Stimulated activated CD4-positive, alpha-beta T cell treated with anti-CD3 and anti-CD28 coated beads, Interleukin-1b, Interleukin-23, amount 100 ng/mL, for 48 hours (primary cell): ENCODE measurements around the gene MMP20.

Experiments
- DNase-seq: peaks from one replicate; pipeline ENCODE4 v3.0.0-alpha.2; 2020

The MMP20 gene

DNA sequence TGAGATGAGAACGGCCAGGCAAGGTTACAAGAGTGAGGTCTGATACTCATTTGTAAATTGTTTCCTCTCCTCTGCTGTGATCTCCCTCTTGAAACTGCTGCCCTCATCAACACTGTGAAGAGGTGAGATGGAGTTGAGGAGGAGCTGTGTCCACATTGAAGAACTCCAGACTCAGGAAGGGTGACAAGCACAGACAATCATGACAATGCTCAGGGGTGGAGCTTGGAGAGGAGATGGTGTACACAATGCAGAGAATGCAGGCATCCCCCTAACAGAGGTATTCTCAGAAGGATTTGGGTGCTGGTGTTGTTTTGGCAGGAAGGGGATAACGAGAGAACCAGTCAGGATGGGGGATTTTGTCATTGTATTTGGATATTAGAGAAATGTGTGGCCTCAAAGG is 73.1 kb downstream of the MMP20 start:
- no peak for DNase-seq

DNA sequence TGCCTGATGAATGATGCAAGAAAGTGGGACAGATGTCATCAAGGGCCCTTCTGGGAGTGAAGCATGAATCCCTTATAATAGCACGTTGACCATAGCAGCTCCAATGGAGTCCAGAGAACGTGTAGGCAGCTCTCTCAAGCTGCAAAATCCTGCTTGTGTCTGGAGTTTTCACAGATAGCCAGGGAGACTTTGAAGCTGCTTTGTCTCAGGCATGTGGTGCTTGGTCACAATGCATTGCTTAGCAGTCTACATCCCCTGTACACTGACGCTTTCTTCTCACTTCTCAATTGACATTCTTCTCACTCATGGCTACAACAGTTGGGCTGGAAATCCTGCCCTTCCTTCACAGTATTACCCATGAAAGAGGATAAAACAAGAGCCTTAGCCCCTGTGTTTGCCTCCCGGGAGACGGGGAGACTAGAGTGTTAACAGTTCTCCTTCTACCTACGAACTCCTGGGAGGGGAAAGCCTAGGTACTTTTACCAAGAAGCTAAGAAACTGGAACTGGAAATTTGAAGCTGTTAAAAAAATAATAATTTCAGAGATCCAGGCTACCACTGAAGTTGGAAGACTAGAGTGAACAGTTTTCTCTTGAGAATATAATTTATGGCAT is 73.9 kb downstream of the MMP20 start:
- DNase-seq: no peak

DNA sequence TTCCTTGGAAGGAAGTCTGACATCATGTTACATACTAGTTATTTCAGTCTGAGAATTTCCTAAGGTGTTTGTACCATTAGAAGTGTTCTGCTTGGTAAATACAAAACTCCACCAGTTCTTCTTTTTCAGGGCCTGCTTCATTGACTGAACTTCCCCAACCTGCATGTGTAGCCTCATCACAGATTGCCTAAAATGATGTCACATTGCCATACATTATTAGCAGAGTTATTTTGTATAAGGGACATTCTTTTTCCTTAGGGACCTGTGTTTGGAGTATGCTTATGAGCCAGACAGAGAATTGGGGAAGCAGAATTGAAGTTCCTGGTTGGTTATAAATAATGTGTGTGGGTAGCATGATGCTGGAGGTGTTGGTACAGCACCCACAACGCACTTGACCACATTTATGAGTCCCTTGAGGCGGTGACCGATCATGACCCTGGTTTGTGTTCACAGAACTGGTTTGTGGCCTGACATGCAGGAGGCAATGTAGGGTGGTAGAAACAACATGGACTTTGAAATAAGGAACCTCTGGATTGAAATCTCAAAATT is 78.1 kb downstream of the MMP20 start:
- no peak for DNase-seq

DNA sequence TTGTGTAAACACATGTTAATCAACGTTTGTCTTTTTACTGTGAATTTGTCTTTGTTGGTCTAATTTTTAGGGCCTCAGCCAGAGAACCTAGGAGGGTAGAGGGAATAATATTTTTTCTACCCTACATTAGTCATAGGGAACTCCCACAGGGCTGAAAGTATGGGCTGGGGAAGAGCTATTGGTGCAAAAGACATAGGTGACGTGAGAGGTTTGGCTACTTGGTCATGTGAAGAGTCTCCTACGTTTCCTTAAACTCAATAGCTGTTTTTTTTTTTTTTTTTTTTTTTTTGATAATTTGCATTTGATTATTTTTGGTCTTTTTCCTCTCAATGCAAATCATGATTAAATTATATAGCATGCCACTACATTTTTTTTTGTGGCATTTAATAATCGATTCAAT is 78.7 kb downstream of the MMP20 start:
- no peak for DNase-seq

DNA sequence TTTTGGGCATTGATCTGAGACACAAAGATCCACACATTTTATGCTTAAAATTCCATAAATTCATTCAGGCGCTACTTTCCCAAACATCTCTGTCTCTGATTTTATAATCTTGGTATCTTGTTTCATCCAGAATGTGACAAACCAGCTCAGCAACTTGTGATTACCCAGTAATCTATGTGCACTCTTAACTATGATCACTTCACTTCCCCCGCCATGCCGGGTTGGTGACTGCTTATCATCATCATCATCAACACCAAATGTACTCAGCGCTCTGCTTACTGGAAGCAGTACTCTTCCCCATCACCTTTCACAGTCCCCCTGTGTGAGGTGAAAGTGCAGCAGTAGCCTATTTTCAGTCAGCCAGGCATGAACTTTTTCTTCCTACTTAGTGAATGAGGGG is 79.4 kb downstream of the MMP20 start:
- DNase-seq: no peak

DNA sequence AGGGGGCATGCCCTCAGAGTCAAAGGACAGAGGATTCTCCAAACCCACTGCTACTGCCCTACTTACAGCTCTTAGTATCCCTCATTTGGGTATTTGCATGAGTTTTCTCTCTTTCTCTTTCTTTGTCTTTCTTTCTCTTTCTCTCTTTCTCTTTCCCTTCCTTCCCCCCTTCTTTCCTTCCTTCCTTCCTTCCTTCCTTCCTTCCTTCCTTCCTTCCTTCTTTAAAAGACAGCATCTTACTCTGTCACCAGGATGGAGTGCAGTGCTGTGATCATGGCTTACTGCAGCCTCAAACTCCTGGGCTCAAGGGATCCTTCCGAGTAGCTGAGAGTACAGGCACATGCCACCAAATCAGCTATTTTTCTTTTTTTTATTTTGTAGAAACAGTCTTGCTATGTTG is 80.5 kb downstream of the MMP20 start:
- DNase-seq: no peak

DNA sequence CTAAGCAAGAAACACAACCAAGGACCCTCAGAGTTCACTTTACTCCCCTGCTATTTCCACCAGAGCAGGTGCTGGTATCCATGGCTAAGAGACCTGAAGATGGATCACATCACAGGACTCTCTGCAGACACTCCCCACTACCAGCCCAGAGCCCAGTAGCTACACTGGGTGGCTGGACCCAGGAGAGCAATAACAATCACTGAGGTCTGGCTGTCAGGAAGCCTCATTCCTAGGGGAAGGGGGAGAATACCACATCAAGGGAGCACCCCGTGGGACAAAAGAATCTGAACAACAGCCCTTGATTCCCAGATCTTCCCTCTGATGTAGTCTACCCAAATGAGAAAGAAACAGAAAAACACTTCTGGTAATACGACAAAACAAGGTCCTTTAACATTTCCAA is 85.6 kb downstream of the MMP20 start:
- DNase-seq: no peak

DNA sequence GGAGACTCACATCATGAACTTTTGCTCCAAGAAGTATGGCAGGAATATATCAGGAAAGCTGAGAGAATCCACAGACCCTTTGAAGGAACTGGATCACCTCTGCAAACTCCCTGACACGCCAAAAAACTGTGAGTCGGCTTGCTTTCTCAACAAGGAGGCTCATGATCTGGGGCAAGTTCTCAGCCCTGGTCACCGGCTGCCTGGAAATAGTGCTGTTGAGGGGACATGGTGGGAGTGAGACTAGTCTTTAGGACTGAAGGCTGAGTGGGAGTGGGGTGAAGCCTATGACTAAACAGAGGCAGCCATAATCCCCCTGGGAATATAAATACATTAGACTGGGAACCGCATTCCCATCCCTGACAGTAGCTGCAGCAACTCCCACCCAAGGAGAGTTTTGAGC is 86.2 kb downstream of the MMP20 start:
- no peak for DNase-seq

DNA sequence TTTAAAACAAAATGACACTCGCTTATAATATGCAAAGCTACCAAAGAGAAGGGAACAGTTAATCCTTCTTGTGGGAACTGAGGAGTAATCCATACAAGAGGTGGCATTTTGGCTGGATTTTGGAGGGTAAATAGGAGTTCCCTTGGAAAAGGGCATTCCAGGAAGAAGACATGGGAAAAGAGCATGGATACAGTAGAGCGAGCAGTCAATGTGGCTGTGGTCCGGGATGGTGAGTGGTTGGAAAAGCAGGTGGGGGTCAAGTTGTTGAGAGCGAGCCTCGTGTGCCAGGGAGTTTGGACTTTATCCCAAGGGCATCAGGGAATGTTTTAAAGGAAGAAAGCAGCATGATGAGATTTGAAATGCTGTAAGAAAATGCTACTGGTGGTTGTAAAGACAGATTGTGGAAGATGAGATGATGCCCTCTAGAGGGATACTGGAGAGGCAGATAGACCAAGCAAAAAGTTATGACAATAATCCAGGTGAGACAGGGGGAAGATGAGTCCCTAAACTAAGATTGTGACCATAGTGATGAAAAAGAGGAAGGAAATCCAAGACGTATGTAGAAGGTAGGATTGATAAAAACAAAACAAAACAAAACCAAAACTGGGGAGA is 90.8 kb downstream of the MMP20 start:
- DNase-seq: no peak

DNA sequence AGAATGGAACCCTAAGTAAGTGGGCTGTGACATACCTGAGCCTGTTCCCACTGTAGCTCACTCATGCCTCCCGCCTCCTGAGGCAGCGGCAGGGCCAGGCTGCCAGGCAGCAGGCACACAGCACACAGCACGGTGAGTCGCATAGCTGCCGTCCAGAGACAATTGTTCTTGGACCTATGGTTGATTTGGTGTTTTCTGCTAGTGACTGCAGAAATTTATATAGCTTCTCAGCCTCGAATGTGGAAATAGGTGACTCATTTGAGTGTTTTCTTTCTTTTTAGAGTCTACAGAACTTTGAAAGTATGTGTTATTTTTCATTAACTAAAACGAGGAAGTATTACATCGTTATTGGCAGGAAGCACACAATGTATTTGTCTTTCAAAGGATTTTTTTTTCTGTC is 94.6 kb downstream of the MMP20 start, which contains the start of gene MMP7:
Gene MMP7, minus strand, starts transcription at position 190 of the 400 bp plus-strand sequence. Its CDS starts 47 bp downstream, at position 143.
- no peak for DNase-seq

DNA sequence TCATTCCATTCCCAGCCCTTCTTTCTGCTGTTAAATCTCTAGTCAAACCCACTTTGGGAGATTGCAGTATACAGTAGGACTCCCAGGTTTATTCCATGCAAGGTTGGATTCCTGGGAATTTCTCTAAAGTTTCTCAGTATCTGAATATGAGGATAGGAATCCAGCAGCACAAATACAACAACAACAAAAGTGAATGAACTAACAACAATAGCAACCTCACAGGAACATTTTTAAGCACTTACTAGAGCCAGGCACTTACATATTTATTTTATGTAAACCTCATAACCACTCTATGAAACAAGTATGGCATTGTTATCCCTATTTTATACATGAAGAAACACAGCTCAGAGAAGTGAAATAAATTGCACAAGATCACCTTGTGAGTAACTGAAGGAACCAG is 96.5 kb downstream of the MMP20 start:
- DNase-seq: no peak

DNA sequence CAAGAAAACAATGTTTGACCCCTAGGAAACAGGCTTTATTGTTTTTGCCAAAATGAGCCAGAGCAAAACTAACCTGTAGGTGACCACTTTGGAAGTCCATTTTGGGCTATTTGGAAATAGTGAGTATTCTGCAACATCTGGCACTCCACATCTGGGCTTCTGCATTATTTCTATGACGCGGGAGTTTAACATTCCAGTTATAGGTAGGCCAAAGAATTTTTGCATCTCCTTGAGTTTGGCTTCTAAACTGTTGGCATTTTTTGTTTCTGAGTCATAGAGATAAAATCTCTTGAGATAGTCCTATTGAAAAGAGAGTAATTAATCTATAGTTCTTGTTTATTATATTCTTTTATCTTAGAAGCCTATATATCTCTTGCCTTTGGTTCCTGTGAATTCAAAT is 97.4 kb downstream of the MMP20 start:
- DNase-seq: no peak

DNA sequence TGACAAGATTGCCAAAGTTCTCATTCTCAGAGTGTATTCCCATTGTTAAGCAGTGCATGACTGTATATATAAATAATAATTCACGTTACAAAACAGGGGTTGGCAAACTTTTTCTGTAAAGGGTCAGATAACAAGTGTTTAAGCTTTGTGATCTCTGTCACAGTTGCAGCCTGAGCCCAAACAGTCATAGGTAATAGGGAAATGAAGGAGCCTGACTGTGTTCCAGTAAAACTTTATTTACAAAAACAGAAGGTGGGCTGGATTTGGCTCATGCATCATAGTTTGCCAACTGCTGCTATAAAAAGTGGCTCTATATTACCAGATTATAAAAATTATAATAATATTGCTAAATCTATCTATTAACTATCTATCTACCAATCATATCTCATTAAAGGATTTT is 98.1 kb downstream of the MMP20 start:
- DNase-seq: no peak
